Ramos (cell line): Measurements from ENCODE around the gene SLC35B2.

Experiments
- in situ Hi-C: fragments of 300-500 bp; cut with MboI; formaldehyde crosslinking; loops from one replicate; pipeline ENCODE4 v1.14.3; 2022; ENCODE audit warnings: low sequenced_read_pairs; ENCODE audit not compliant: unreplicated experiment

SLC35B2 gene

DNA sequence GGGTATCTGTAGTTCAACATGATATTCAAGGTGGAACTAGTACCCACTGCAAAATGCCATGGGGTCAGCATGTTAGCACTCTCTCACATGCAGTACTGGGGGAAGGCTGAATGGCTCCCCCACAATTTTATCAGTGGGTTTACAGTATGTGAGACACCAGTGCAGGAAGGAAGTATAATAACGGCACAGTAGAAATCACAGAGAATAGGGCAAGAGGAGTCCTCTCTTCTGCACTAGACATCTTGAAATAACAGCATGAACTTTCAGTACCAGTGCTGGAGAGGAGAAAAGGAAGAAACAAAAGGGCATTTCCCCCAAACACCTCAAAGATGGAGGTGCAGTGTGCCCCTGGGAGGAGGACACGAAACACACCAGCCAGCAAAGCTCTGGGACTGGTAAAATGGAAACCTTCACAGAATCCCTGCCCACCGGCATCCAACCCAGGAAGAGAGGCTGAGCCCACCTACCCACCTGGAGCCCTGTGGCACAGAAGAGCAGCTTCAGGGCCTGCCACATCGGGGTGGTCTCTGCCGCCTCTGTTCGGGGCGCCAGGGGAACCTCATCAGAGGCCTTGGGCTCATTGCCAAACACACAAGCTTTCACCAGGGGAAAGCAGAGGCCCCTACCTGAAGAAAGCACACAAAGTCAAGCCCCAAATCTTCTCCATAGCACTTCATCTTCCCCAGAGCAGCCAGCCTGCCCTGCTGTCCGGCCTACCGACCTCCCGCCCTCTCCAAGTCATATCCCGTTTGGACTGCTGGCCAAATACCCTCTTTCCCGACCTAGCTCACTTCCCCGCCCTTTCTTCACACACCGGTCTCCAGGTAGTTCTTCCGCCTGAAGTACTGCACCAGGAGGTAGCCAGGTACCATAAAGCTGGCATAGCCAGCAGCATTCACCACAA is 1.2 kb downstream of the SLC35B2 start:
- in situ Hi-C loops, result no loop called here

- in situ Hi-C loops, result no loop called here
Observed at GRCh38 chr6:44255105-44255808, 2.1 kb downstream of the SLC35B2 start.

DNA sequence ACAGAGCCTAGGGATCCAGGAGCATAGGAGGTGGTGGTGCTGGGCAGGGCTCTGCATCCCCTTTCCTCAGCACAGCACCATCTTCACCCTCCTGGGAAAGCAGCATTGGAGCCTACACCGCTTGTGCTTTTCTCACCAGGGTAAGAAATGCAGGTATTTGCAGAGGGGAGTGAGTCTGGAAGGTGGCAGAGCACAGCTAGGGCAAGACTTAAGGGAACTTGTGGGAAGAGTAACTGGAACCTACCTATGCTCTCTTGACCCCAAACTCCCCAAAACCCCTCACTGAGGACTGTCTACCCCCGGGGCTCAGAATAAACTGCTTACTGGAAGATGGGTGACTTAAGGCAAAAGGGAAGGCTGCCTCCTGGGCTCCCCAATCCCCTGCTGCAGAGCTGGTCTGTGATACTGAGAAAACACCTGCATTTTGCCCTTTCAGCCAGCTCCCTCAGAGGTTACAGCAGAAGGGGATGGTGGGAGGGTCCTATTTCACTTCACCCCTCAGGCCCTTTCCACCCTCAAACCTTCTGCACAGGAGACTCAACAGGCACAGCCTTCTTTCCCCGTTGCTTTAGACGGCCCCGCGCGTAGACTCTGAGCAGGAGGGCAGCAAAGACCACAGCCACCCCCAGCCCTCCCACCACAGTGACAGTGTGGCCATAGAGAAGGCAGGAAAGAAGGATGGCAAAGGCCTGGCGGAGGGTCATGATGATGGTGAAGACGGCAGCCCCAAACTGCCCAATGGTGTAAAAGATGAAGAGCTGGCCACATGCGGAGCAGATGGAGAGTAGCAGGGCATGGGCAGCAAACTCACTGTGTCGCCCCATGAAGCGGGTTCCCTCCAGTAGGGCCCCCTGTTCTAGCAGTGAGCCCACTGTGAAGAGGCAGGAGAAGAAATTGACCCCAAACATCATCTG is 2.9 kb downstream of the SLC35B2 start:
- in situ Hi-C loops, result no loop called here

GRCh38 chr6:44253307-44254101 is 3.8 kb downstream of the SLC35B2 start:
- in situ Hi-C loops, result no loop called here

GRCh38 chr6:44251576-44252524 is 5.5 kb downstream of the SLC35B2 start:
- in situ Hi-C loops, result no loop called here

DNA sequence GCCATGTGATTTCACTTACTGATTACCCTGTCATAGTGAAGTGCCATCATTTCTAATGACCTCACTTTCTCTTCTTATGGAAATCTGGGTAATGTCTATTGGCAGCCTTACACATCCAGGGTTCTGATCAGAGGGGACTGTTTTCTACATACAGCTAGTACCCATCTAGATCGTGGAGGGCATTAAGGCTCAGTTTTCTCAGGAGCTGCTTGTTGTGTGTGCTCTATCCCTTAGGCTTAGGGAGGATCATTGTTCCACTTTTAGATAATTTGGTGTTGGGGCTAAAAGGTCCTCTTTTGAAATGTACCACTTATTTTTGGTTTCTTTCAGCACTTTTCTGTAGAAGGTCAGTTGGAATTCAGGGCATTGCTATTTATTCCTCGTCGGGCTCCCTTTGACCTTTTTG is 6.6 kb downstream of the SLC35B2 start:
- in situ Hi-C loops, result no loop called here

- in situ Hi-C loops, result no loop called here
Observed at GRCh38 chr6:44250067-44250717, 7.1 kb downstream of the SLC35B2 start.

- in situ Hi-C loops, result loop anchor here (5.0 kb wide), 1 partner anchor 82 kb away; no protein-coding TSS in a partner anchor
Observed at GRCh38 chr6:44249082-44249748, 8.1 kb downstream of the SLC35B2 start.

DNA sequence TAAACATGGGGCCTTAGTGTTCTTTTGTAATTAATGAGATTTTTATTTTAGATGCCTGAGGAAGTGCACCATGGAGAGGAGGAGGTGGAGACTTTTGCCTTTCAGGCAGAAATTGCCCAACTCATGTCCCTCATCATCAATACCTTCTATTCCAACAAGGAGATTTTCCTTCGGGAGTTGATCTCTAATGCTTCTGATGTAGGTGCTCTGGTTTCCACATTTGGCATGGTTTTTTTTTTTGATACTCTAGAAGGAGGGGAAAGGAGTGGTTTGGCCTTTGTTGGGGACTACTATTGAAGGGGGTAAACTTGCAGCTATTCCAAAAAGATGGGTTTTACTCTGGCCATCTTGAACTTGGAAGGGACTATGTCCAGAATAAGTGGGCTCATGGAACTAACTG is 8.7 kb downstream of the SLC35B2 start:
- in situ Hi-C loops, result loop anchor here (5.0 kb wide), 1 partner anchor 81 kb away; no protein-coding TSS in a partner anchor

DNA sequence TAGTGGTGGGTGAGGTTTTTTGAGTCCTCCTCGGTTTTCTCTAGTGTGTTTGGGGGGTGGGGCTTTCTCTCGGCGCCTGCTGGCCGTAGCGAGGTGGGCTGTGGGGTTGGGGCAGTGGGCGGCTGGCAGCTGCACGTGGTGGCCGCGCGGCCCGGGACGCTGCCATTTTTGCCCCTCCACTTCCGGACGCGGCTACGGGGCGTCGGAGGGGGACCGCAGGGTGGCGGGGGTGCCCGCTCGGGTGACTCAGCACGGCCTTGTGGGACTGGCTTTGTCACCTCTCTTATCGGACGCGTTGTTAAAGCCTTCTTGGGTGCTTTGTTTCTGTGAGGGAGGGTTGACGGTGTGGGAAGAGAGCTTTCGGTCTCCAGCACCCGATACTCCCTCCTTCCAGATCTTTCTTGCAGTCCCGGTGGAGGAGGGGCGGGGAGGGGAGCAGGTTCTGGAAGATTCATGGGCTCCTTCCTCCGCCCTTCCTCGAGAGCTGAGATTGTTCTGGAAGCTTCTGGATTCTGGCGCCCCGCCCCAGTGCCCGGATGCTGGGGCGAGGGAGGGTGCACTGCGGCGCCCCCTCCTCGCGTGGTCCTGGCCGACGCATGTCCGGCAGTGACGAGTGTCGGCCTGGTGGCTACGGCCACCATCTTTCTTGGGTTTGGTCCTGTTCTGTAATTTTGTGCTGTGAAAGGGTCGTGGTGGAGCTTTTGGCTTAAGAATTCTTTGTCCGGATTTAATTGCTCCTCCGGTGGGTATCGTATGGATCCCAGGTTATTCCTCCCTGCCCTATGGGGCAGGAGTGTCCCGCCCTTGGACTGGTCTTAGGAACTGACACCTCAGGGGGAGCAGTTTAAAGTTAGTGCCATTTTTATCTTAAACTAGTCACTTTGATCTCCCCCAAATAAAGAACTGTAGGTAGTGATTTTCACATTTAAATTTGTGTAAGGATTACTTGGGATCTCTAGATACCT is 9.7 kb downstream of the SLC35B2 start:
- in situ Hi-C loops, result loop anchor here (5.0 kb wide), 1 partner anchor 80 kb away; no protein-coding TSS in a partner anchor

DNA sequence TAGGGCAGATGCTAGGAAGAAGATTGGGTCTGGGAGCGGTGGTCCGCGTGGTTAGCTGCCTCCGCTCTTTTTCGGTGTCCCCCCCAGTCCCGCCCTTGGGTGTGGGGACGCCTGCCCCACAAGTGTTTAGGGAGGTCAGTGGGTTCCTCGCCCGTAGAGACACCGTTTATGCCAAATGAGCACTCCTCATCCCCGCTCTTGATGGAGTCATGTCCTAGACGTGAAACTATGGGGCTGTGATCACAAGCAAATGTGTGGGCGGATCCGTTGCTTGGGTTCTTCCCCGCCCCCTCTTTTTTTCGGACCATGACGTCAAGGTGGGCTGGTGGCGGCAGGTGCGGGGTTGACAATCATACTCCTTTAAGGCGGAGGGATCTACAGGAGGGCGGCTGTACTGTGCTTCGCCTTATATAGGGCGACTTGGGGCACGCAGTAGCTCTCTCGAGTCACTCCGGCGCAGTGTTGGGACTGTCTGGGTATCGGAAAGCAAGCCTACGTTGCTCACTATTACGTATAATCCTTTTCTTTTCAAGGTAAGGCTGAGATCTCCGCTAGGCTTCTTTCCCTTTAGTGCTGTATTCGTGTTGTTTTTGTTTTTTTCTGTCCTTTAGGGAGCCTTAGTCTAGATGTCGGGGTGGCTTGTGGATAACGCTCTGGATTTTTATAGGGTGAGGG is 10.5 kb downstream of the SLC35B2 start, which contains the start of gene HSP90AB1:
TSS of gene HSP90AB1 (plus strand) at position 439 of the 675 bp plus-strand sequence. CDS start 1,529 bp downstream, outside the sequence.
- in situ Hi-C loops, result loop anchor here (5.0 kb wide), 1 partner anchor 79 kb away; no protein-coding TSS in a partner anchor

DNA sequence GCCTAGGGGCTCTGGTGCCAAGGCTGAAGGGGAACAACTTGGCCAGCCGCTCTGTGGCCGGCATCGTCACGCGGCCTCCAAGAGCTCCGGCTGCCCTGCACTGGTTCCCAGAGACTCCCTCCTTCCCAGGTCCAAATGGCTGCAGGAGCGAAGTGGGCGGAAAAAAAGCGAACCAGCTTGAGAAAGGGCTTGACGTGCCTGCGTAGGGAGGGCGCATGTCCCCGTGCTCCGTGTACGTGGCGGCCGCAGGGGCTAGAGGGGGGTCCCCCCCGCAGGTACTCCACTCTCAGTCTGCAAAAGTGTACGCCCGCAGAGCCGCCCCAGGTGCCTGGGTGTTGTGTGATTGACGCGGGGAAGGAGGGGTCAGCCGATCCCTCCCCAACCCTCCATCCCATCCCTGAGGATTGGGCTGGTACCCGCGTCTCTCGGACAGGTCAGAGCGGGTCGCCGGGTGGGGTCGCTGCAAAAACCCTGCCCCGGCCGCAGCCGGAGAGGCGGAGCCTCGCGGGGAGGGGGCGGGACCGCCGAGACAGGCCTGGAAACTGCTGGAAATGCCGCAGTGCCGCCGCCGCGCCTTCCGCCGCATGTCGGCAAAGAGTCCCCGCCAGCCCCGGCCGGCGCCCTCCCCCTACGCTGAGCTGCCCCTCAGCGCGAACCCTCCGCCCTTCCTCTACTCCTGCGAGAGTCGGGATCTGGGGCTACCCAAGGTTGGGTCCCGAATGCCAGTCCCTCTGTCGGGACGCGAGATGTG is 11.2 kb downstream of the SLC35B2 start:
- in situ Hi-C loops, result loop anchor here (5.0 kb wide), 1 partner anchor 79 kb away; no protein-coding TSS in a partner anchor

GRCh38 chr6:44245391-44245911 is 11.9 kb downstream of the SLC35B2 start:
- in situ Hi-C loops, result loop anchor here (5.0 kb wide), 1 partner anchor 78 kb away; no protein-coding TSS in a partner anchor

DNA sequence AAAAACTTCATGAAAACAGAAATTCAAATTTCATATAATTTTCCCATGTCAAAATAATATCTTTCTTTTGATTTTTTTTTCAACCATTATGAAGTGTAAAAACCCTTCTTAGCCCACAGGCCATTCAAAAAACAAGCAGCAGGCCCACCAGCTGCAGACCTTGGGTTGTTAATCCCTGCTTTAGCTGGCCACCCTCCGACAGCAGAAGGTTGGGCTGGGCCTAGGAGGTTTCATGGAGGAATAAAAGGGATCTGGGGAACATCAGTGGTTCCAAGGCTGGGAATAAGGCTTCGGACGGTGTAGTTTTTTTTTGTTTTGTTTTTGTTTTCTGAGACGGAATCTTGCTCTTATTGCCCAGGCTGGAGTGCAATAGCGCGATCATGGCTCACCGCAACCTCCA is 14.0 kb downstream of the SLC35B2 start:
- in situ Hi-C loops, result no loop called here
